GM13977 (cell line): ENCODE results near the gene ZFAND4.

Experiments
- DNase-seq: peaks from one replicate; pipeline ENCODE4 v3.0.0; 2012; ENCODE audit warnings: low spot score
- in situ Hi-C: fragments of 300-500 bp; cut with MboI; formaldehyde crosslinking; loops from one replicate; pipeline ENCODE4 v1.12.0; 2022; ENCODE audit warnings: low sequenced_read_pairs, low pct_unique_long_range_greater_than_20kb, mixed read lengths, inconsistent platforms; ENCODE audit not compliant: unreplicated experiment
- TF ChIP-seq, protein P1 (sequence below): IDR thresholded peaks from 2 replicates; pipeline ENCODE4 v1.5.1; 2012; ENCODE audit warnings: mild to moderate bottlenecking, control low read depth; ENCODE audit not compliant: insufficient read depth; ENCODE audit errors: extremely low read depth, missing control alignments

ZFAND4 gene

DNA sequence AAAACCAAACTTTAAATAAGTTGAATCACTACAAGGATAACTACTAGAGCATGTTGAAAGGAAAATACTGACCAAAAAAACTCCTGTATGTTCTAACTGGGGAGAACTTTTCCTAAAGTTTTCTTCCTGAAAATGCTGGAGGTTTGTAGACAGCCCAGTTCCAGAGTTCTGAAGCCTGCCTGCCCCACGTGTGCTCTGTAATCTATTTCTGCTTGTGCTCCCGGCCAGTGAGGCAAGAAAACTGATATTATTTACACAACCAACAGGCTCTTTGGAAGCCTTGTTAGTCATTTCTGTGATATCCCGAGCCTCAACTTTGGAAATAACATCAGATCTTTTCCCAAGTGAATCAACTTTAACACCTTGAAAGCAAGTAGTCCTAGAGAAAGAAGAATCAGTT, 46.7 kb downstream of the ZFAND4 start:
- TF ChIP-seq, protein P1, sequence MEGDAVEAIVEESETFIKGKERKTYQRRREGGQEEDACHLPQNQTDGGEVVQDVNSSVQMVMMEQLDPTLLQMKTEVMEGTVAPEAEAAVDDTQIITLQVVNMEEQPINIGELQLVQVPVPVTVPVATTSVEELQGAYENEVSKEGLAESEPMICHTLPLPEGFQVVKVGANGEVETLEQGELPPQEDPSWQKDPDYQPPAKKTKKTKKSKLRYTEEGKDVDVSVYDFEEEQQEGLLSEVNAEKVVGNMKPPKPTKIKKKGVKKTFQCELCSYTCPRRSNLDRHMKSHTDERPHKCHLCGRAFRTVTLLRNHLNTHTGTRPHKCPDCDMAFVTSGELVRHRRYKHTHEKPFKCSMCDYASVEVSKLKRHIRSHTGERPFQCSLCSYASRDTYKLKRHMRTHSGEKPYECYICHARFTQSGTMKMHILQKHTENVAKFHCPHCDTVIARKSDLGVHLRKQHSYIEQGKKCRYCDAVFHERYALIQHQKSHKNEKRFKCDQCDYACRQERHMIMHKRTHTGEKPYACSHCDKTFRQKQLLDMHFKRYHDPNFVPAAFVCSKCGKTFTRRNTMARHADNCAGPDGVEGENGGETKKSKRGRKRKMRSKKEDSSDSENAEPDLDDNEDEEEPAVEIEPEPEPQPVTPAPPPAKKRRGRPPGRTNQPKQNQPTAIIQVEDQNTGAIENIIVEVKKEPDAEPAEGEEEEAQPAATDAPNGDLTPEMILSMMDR = no peak
- in situ Hi-C loops = no loop called here
- no peak for DNase-seq

DNA sequence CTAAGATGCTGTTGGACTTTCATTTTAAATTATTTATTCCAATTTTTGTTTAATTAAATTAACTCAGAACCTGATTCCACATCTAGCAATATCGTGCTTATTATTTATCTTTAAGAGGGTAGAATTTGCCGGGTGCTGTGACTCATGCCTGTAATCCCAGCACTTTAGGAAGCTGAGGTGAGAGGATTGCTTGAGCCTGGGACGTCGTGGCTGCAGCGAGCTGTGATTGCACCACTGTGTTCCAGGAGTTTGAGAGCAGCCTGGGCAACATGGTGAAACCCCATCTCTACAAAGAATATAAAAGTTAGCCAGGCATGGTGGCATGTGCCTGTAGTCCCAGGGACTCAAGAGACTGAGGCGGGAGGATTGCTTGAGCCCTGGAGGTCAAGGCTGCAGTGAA, 47.8 kb downstream of the ZFAND4 start:
- in situ Hi-C loops = no loop called here

DNA sequence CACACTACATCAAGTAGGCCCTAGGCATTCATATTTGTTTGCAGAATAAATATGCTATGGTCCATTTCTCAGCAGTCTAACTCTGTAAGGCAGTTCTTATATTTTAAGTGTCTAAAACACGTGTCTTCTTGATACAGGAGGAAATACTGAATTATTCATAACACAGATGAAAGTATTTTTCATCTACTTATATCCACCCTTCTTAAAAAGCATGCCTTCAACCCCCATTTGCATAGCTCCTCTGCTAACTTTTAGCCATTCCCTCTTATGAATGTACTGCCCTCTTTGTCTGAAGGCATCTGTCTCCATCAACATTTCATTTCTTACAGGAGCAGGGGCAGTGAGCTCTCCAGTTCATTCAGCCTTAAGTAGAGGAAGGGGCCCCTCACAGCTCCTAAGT, 57.7 kb downstream of the ZFAND4 start:
- no peak for DNase-seq

More for the DNA sequence above, 47.8 kb downstream of the ZFAND4 start:
- DNase-seq = no peak
- TF ChIP-seq, protein P1 = no peak

DNA sequence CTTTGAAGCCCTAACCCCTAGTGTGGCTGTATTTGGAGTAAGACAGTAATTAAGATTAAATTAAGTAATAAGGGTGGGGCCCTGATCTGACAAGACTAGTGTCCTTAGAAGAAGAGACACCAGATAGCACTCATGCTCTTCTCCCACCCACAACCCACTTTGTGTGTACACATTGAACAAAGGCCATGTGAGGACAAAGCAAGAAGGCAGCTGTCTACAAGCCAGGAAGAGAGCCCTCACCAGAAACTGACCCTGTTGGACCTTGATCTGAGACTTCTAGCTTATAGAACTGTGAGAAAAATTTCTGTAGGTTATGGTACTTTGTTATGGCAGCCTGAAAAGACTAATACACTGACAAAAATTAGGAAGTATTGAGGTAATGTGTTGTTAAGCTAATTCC, 59.8 kb downstream of the ZFAND4 start:
- in situ Hi-C loops = no loop called here
- TF ChIP-seq, protein P1 = no peak
- DNase-seq = no peak

More for the DNA sequence above, 57.7 kb downstream of the ZFAND4 start:
- in situ Hi-C loops = no loop called here
- TF ChIP-seq, protein P1 = no peak

DNA sequence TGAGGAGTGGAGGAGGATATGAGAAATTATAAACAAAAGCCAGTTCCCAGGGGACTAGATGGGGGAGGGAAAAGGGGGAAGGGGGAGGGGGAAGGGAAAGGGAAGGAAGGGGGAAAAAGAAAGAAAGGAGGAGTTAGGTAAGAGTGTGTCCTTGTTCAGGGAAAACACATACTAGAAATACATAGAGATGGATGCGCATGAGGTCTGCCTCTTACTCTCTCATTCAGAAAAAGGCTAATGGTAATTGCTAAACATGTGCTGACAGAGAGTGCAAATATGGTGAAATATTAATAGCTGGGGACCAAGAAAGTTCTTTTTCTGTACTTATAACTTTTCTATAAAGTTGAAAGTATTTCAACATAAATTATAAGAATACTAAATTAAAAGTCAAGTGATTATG, 64.5 kb downstream of the ZFAND4 start:
- in situ Hi-C loops = no loop called here
- TF ChIP-seq, protein P1 = no peak
- DNase-seq = no peak

DNA sequence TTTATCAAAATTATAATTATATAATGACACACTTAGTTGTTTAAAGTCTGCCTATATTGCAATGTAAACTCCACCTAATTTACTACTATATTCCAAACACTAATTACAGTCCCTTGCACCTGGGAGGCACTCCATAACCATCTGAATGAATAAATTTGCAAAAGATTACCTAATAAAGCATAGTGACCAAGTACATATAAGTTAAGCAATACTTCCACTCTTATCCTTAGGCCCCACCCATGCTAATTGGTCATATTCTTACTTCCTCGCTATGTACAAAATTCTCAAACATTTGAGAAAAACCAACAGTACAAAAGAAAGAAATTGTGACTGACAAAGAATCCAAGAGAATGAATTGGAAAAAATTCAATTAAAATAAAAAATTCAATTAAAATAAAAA, 65.3 kb downstream of the ZFAND4 start:
- in situ Hi-C loops = no loop called here
- DNase-seq = no peak
- TF ChIP-seq, protein P1 = no peak

DNA sequence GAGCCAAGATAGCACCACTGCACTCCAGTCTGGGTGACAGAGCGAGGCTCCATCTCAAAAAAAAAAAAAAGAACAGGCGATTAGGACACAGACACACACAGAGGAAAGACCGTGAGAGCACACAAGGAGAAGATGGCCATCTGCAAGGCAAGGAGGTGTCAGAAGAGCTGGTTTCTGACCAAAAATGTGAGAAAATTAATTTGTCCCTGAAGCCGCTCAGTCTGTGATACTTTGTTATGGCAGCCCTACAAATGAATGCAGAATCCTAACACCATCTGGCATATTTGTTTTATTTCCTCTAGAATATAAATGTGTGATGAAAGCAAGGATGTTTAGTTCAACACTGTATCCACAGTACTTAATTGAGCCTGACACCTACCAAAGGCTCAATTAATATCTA, 69.7 kb downstream of the ZFAND4 start:
- in situ Hi-C loops = no loop called here
- TF ChIP-seq, protein P1 = no peak
- no peak for DNase-seq
